GM19397 (cell line): ENCODE data around the gene ZNF415.
A peak's percentile ranks its signal among the peaks of the same experiment; 100 is the strongest.
"Not testable (repeated sequence)": the region's sequence is repeated elsewhere in the genome, so short reads cannot be mapped to it uniquely, and the experiment has no call there.

ENCODE experiments used
- ATAC-seq: cut with Tn5 transposase; IDR thresholded peaks from one replicate; pipeline ENCODE4 v1.9.1; 2021; ENCODE audit warnings: mild to moderate bottlenecking, moderate library complexity; ENCODE audit not compliant: unreplicated experiment

The ZNF415 gene

DNA sequence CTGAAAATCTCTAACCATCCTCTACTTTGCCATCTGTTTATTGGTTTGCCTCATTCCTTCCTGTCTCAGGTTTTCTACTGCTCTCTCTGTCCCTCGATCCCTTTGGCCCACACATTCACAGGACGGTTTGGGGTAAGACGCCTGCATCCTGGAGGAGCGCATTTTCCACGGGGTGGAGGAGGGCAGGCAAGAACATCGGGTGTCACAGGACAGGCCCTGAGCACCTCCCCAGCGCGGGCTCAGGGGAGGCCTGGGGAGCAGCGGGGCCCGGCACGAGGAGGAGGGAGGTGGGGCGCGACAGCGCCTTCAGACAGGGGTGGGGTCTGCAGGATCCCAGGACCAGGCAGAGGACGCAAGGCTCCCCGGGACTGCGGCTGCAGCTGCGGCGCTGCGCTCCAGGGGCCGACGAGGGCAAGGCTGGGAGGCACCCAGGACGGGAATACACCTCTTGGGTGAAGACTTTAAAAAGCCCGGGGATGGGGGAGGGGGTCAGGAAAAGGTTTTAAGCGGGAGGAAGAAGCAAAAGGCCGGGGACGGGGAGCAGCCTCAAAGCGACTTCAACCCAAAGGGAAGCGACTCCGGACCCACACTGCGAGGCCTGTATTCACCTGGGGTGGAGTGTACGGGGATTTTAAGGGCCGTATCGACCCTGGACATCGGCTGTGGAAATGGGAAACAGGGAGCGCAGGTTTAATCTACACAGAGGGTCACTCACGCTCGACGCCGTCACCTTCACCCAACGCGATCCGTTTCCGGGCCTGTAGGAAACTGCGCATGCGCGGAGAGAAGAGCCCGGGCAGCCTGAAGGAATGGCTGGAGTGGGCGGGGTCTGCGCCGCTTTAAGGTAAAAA, at the start of gene ZNF415:
Gene ZNF415 (minus strand): TSS at position 770 of the 851 bp plus-strand sequence. CDS start 10,234 bp downstream, outside the sequence.
- ATAC-seq = no peak

DNA sequence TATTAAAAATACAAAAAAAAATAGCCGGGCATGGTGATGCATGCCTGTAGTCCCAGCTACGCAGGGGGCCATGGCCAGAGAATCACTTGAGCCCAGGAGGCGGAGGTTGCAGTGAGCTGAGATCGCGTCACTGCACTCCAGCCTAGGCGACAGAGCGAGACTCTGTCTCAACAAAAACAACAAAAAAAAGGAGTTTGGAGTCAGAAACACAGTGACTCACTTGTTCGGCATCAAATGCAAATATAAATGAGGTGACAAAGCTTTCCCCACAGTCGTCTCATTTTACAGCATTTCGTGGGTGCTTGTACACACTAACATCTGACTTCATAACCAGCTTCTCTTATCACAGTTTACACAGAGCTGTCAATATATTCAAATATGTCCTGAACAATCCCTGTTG, 49.5 kb upstream of the ZNF415 start:
- no peak for ATAC-seq

DNA sequence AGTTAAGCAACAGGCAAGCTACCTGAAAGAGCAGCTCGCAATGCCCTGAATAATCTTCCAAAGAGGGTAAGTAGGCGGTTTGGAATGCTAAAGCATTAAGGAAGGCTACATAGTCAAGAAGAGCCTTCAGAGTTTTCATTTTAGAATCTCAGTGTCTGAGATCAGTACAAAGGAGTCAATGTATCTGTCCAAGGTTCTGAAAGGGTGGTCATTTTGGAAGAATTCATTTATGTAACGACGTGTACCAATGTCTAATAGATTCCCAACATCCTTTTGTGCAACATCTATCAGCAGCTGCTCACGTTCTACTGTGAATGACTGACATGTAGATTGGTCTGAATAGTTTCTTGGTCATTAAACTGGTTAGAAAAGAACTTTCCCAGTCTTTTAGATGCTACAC, 45.3 kb upstream of the ZNF415 start:
- no peak for ATAC-seq

DNA sequence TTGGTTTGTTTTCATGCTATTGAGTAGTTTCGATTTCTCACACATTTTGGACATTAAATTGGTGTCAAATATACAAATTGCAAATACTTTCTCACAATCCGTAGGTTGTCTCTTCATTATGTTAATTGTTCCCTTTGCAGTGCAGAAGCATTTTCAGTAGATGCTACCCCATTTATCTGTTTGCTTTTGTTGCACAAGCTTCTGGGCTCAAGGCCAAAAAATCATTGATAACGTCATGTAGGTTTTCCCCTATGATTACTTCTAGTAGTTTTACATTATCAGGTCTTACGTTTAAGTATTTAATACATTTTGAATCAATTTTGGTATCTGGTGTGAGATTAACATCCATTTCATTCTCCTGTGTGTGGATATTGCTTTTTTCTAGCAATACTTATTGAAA, 40.2 kb upstream of the ZNF415 start:
- ATAC-seq = no peak

DNA sequence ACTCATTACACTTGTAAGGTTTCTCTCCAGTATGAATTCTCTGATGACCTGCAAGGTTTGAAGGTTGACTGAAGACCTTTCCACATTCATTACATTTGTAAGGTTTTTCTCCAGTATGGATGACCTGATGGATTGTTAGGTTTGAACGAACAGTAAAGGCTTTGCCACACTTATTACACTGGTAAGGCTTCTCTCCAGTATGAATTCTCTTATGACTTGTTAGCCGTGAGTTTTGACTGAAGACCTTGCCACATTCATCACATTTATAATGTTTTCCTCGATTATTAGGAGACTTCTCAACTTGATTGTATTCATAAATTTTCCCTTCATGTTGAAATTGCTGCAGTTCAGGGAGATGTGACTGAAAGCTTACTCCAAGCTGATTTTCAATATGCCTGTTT, 33.0 kb upstream of the ZNF415 start:
- no peak for ATAC-seq

DNA sequence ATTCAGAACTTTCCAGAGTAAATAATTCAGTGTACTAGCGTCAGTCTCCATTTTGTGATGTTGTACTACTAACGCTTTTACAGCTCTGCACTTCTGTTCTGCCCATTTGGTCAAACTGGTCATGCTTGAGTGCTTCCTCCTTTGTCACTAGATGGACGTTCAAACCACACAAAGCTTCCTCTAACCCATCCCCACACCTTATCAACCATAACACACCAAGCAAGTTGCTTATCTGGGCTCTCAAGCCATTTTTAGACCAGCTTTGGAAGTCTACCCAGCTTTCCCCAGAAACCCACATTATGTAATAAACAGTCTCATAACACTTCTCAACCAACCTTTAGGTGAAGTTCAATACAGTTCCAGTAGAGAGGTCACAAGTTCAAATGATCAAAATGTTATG, 28.4 kb upstream of the ZNF415 start:
- ATAC-seq = no peak

DNA sequence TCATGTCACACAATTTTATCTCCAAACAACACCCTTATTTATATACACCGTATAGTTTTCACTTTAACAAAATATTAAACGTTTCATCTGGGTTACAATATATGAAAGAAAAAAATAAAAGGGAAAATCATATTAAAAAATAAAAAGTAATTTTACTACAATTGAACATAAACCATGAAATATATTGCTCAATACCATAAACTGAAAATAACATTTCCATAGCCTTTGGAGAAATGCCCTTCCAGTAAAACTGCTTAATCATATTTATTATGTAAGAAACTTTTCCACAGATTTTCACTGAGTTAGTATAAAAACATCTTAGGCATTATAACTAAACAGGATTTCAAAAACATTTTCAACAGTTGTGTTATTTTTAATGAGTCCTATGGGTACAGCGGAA, 27.6 kb upstream of the ZNF415 start:
- no peak for ATAC-seq

DNA sequence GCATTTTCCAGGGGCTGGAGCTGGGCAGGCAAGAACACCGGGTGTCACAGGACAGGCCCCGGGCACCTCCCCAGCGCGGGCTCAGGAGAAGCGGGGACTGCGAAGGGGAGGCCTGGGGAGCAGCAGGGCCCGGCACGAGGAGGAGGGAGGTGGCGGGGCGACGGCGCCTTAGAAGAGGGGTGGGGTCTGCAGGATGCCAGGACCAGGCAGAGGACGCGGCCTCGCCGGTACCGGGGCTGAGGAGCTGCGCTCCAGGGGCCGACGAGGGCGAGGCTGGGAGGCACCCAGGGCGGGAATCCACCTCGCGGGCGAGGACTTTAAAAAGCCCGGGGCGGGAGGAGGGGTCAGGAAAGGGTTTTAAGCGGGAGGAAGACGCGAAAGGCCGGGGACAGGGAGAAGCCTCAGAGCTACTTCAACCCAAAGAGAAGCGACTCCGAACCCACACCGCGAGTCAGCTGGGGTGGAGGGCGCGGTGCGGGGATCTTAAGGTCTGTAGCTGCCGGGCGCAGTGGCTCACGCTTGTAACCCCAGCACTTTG, 25.5 kb upstream of the ZNF415 start:
- no peak for ATAC-seq

DNA sequence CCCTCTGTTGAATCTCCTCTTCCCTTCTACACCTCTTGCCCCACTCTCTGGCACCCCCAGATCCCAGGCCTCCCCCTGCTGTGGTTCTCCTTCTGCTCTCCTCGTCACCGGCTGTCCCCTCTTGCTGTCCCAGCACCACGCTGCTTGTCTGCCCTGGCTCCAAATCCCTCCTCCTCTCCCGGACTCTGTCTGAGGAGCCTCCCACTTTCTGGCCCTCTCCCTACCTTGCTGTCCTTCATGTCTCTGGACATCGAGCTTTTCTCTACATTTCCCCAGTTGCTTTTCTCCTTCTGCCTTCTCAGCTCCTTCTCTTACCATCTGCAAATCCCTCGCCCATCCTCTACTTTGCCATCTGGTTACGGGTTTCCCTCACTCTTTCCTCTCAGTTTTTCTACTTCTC, 24.9 kb upstream of the ZNF415 start:
- ATAC-seq = no peak

DNA sequence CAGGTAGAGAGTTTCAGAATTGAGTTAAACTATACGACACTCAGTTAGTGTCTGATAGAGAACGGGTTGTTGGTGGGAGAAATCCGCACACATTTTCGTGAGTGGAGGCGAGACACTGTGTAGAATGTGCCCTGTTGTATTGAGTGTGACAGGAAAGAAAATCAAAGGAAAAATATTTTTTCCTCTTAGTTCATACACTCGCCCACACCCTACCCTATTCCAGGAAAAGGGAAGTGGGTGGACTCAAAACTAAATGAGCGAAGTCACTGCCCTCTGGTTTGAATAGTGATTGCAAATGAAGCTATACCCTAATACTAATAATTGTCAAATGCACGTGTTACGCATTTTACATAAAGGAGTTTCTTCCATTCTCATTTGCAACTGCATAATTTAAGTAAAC, 24.1 kb upstream of the ZNF415 start:
- no peak for ATAC-seq

DNA sequence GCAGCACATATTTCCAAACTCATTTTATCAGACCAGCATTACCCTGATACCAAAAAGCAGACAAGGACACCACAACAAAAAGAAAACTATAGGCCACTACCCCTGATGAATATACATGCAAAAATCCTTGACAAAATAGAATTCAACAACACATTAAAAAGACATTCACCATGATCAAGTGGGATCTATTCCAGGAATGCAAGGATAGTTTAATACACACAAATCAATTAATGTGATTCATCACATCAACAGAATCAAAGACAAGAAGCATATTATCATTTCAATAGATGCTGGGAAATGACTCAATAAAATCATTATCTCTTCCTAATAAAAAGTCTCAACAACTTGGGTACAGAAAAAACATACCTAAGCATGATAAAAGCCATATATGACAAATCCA, 14.9 kb upstream of the ZNF415 start:
- ATAC-seq = no peak

DNA sequence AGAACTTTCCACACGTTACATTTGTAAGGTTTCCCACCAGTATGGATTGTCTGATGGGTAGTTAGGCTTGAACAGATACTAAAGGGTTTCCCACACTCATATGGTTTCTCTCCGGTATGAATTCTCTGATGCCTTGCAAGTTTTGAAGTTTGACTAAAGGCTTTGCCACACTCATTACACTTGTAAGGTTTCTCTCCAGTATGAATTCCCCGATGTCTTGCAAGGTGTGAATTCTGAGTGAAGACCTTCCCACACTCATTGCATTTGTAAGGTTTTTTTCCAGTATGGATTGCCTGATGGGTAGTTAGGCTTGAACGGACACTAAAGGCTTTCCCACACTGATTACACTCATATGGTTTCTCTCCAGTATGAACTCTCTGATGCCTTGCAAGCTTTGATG, 7.6 kb upstream of the ZNF415 start:
- no peak for ATAC-seq

DNA sequence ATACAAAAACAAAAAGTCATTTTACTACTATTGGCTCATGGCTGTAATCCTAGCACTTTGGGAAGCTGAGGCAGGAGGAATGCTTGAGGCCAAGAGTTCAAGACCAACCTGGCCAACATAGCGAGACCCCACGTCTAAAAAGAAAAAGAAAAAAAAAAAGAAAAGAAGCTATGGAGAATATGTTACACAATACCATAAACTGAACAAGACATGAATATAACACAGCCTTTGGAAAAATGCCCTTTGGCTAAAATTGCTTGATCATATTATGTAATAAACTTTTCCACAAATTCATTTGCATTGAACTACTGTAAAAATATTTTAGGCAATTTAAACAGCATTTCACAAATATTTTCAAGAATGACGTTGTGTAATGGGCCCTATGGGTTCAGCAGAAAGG, 3.7 kb upstream of the ZNF415 start:
- no peak for ATAC-seq

DNA sequence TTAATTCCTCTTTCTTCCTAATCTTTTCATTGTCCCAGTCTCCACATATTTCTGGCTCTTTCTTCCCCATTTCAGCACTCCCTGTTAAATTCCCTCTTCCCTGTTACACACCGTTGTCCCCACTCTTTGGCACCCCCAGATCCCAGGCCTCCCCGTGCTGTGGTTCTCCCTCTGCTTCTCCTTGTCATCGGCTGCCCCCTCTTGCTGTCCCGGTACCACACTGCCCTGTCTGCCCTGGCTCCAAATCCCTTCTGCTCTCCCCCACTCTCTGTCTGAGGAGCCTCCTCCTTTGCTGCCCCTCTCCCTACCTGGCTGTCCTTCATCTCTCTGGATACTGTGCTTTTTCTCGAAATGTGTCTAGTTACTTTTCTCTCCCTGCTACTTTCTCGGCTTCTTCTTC, 983 bp downstream of the ZNF415 start:
- ATAC-seq = no peak

DNA sequence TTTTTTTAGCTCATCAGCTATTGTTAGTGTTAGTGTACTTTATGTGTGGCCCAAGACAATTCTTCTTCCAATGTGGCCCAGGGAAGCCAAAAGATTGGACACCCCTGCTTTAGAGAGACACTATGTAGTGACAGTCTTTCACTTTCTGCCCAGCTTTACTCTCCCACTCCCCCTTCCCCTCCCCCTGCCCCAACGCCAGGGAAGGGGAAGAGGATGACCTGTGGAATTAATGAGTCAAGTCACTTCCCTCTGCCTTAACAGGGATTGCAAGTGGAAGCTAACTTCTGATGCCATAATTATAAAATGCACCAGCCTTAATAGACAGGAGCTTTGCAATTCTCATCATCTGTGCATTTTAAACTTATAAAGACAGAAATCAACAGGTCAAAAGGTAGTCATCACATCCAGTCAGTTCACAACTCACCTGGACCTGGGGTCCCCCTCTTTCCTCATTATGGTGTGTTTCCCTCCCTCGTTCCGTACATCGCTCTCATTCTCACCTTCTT, 1.6 kb downstream of the ZNF415 start:
- ATAC-seq = no peak

DNA sequence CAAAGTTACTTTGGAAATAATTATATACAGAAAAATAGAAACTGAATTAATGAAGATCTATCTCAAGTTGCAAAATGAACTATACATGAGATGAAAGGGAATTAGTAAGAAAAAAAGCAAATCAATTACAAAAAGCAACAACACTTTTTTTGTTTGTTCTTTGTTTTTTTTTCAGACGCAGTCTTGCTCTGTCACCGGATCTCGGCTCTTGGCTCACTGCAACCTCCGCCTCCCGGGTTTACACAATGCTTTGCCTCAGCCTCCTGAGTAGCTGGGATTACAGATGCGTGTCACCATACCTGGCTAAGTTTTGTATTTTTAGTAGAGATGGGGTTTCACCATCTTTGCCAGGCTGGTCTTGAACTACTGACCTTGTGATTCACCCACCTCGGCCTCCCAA, 2.2 kb downstream of the ZNF415 start:
- ATAC-seq = no peak

DNA sequence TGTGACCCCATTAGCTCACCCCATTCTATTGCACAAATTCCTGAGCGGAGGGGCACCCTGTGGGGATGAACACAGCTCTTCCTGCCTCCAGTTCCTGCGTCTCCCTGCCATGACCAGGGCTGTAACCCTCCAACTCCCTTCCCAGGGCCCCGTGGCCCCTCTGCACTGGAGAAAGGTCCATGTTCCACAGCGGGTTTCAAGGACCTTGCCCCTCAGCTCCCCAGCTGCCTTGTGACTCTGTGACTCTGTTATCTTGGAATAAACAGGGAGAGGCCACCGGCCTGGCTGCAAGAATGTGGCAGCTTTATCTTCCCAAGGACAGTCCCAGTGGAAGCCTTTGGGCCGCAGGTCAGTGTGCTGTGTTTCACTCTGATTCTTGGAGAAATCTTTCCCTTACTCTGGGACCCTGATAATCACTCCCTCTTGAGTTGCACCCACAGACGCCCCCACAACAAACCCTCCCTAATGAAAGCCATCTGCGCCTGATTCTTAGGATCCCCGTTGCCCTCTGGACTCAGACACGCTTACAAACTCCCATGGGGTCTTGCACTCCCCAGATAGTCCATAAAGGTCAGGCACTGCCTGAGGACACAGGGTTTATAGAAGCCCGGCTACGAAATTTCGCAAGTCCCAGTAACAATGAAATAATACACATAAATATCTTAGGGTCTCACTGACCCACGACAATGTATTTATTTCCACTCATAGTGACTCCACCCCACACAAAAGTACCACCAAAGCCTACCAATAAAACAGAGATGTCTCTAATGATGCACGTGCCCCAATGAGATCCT, 5.8 kb downstream of the ZNF415 start:
- not testable (repeated sequence) for ATAC-seq

DNA sequence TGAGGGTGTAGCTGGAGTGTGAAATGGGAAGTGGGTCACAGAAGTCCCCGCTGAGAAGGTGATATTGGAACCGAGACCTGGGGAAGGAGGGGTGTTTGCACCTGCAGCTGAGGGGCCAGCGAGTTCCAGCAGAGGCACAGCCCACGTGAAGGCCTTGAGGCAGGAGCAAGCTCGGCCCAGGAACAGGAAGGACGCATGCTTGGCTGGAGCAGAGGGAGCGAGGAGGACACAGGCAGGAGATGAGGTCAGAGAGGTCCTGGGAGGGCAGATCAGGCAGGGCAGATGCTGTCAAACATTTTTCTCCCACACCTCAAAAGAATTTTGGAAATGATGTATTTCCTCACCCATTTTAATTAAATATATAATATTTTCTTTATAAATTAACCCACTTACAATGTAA, 9.3 kb downstream of the ZNF415 start:
- ATAC-seq = no peak

DNA sequence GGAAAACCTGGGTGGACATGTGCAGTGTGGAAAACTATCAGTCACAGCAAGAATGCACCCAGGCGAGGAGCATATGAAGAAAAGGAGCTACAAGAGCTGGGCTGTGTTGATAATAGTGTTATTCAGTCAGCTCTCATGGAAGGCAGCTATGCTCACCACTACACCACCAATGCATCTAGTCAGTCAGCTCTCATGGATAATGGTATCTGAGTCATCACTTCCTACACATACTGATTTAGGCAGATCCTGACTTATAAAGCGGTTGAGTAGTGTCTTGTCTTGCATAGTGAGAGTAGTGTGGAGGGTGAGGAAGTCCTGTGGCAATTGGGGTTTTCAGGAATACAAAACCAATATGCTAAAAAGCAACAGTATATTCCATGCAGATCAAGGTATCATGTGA, 20.4 kb downstream of the ZNF415 start:
- no peak for ATAC-seq

DNA sequence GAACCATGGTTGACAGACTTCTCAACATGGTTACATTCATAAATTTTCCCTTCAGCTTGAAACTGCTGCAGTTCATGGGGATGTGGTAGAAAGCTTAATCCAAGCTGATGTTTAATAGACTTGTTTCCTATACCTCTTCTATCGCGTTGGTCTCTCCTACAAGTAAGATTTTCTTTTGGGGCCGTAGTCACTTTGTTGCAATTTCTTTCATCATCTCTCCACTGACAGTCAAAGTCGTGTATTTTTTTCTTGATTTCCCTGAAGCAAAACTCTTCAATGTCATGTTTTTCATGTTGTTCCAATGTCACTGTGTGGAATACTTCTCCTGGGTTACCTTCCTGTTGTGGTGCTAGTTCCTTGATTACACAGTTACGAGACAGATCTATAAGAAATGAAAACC, 23.2 kb downstream of the ZNF415 start:
- ATAC-seq = no peak

DNA sequence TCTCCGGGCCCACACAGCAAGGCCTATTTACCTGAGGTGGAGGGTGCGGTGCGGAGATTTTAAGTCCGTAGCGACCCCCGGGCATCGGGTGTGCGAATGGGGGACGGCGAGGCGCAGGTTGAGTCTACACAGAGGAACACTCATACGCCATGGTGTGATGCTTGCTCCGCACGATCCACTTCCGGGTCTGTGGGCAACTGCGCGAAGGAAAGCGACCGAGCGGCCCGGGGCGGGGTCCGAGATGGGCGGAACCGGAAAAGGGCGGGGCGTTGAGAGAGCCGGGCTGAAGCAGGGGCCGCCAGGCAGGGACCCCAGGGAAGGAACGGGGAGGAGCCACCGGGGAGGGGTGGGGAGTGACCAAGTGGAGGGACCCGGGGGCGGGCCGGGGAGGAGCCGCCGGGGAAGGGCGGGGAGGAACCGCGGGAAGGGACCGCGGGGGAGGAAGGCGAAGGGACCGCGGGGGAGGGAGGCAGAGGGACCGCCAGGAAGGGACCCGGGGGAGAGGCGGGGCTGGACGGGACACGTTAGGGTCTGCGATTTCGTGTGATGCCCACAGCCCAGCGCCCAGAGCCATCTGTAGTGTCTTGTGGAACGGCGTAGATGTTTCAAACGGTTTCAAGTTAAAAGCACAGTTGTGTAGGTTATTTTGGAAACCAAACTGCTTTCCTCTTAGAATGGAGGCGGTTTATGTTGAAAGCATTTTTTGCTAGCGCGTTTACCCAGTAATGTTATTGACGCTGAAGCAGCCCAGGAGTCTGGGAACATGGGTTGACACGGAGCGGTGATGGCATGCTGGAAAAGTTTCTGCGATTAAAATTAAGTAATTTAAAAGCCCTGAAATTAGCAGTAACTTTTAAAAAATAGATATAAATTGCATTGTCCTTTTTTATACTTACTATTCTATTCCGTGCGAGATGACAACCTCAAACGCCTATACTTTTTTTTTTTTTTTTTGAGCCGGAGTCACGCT, 29.2 kb downstream of the ZNF415 start, which contains the start of gene ZNF160:
Gene ZNF160 (minus strand): TSS at position 189 of the 970 bp plus-strand sequence. CDS start 17,146 bp downstream, outside the sequence.
- peak; percentile 95 for ATAC-seq
